A549 (cell line): ENCODE data around the gene FBXW2. TPM values are rescaled to one million over a fixed set of nuclear protein-coding genes. Genes with fewer than 3 reads are reported as not detected.

Experiments
- ATAC-seq, 2 experiments: fragments of 200-7000 bp in 1 of 2; fragments of >200 bp in 1 of 2; cut with Nextera tagmentation in 1 of 2; cut with Tn5 transposase in 1 of 2; 3 replicates each; pipeline versions ENCODE4 v1.8.0 to v1.9.1; 2018 to 2020; ENCODE audit warnings: mild to moderate bottlenecking in 1 of 2, moderate library complexity in 1 of 2
- CTCF ChIA-PET: fragments of 300-600 bp; sonication (Branson Sonifier 250); formaldehyde crosslinking; extraction: SDS; loops from one replicate; lab custom pipeline; 2021; ENCODE audit warnings: antibody characterized with exemption, inconsistent platforms; lab: Yijun Ruan, JAX
- POLR2A ChIA-PET: fragments of 350-600 bp; formaldehyde crosslinking; extraction: SDS; loops from one replicate; lab custom pipeline; 2021; ENCODE audit warnings: antibody characterized with exemption, inconsistent platforms; lab: Yijun Ruan, JAX
- DNase-seq, 2 experiments: peaks; one replicate each; pipeline versions ENCODE4 v3.0.0 to v3.0.0-alpha.2; 2011 to 2016; ENCODE audit warnings: low read depth in 1 of 2, low spot score in 1 of 2
- FAIRE-seq: peaks from 2 replicates; lab custom pipeline; 2011; peaks lifted over from hg19 to GRCh38; lab: Jason Lieb, UNC
- H3K27ac ChIP-seq, 2 experiments: fragments of >200 bp; sonication (Bioruptor Twin); formaldehyde crosslinking; 3 replicates each; pipeline ENCODE4 v1.5.1; 2016 to 2017
- H3K4me1 ChIP-seq: fragments of >200 bp; sonication (Bioruptor Twin); formaldehyde crosslinking; 3 replicates; pipeline ENCODE4 v1.6.1; 2016
- H3K4me2 ChIP-seq: fragments of >200 bp; sonication (Bioruptor Twin); formaldehyde crosslinking; 3 replicates; pipeline ENCODE4 v1.6.1; 2016
- H3K4me3 ChIP-seq: fragments of >200 bp; sonication (Bioruptor Twin); formaldehyde crosslinking; 3 replicates; pipeline ENCODE4 v1.5.1; 2016
- H3K9me3 ChIP-seq: fragments of >200 bp; sonication (Bioruptor Twin); formaldehyde crosslinking; 3 replicates; pipeline ENCODE4 v1.6.1; 2016
- BHLHE40 ChIP-seq: IDR thresholded peaks from 2 replicates; pipeline ENCODE4 v1.6.1; 2012; ENCODE audit warnings: low read depth, low read length, inconsistent platforms
- CBX8 ChIP-seq: fragments of 200-600 bp; sonication (generic); IDR thresholded peaks from 2 replicates; pipeline ENCODE4 v1.6.1; 2016
- EHF ChIP-seq: fragments of 250-450 bp; sonication (Bioruptor Pico); IDR thresholded peaks from 2 replicates; pipeline ENCODE4 v1.5.0; 2020; ENCODE audit warnings: mild to moderate bottlenecking
- ESRRA ChIP-seq: fragments of 150-350 bp; IDR thresholded peaks from 2 replicates; pipeline ENCODE4 v1.6.1; 2014; ENCODE audit warnings: mild to moderate bottlenecking, low read length, borderline replicate concordance
- FOSL2 ChIP-seq, 2 experiments: fragments of 450-650 bp in 1 of 2; fragments of >200 bp in 1 of 2; sonication (Bioruptor Twin) in 1 of 2; formaldehyde crosslinking; IDR thresholded peaks; 2 replicates each; pipeline versions ENCODE4 v1.5.0 to v1.6.1; 2016 to 2020; ENCODE audit warnings: mild to moderate bottlenecking in 1 of 2, moderate library complexity in 1 of 2
- HDAC2 ChIP-seq: fragments of 200-600 bp; sonication (generic); IDR thresholded peaks from 2 replicates; pipeline ENCODE4 v1.6.1; 2016
- HES2 ChIP-seq: fragments of >200 bp; sonication (Bioruptor Twin); formaldehyde crosslinking; IDR thresholded peaks from 2 replicates; pipeline ENCODE4 v1.6.1; 2016
- HEYL ChIP-seq: fragments of 250-450 bp; sonication (Bioruptor Pico); IDR thresholded peaks from 2 replicates; pipeline ENCODE4 v1.8.0; 2021; ENCODE audit warnings: mild to moderate bottlenecking, moderate library complexity
- HMGXB4 ChIP-seq: fragments of 250-450 bp; sonication (Bioruptor Pico); IDR thresholded peaks from 2 replicates; pipeline ENCODE4 v1.5.0; 2021; ENCODE audit warnings: mild to moderate bottlenecking, moderate library complexity, borderline replicate concordance
- HOXA7 ChIP-seq: fragments of 250-450 bp; sonication (Bioruptor Pico); IDR thresholded peaks from 2 replicates; pipeline ENCODE4 v1.5.0; 2020; ENCODE audit warnings: mild to moderate bottlenecking, moderate library complexity
- JUNB ChIP-seq: fragments of >200 bp; sonication (Bioruptor Twin); formaldehyde crosslinking; IDR thresholded peaks from 2 replicates; pipeline ENCODE4 v1.6.1; 2016
- NFE2L2 ChIP-seq: fragments of 150-350 bp; conservative IDR thresholded peaks from 2 replicates; pipeline ENCODE4 v1.6.1; 2014; ENCODE audit warnings: low read length
- NPAS2 ChIP-seq: fragments of 250-450 bp; sonication (Bioruptor Pico); IDR thresholded peaks from 2 replicates; pipeline ENCODE4 v1.8.0; 2022; ENCODE audit warnings: mild to moderate bottlenecking, moderate library complexity, borderline replicate concordance
- NR3C1 ChIP-seq: fragments of >200 bp; sonication (Bioruptor Twin); formaldehyde crosslinking; IDR thresholded peaks from 3 replicates; pipeline ENCODE4 v1.6.1; 2017
- PHF8 ChIP-seq: fragments of 200-600 bp; sonication (generic); IDR thresholded peaks from 2 replicates; pipeline ENCODE4 v1.6.1; 2016; ENCODE audit warnings: low read depth, mild to moderate bottlenecking, antibody characterized with exemption, moderate library complexity, borderline replicate concordance
- POLR2AphosphoS2 ChIP-seq: conservative IDR thresholded peaks from 2 replicates; pipeline ENCODE4 v1.6.1; 2012; ENCODE audit warnings: low read length, improper control_type of control experiment, inconsistent platforms
- RAD21 ChIP-seq, 2 experiments: fragments of >200 bp in 1 of 2; sonication (Bioruptor Twin) in 1 of 2; formaldehyde crosslinking in 1 of 2; IDR thresholded peaks in 1 of 2; conservative IDR thresholded peaks in 1 of 2; 2 replicates in 1 of 2; 3 replicates in 1 of 2; pipeline ENCODE4 v1.6.1; 2012 to 2018; ENCODE audit warnings: inconsistent platforms in 1 of 2
- RFX5 ChIP-seq: fragments of 450-650 bp; IDR thresholded peaks from 2 replicates; pipeline ENCODE4 v1.7.1; 2014; ENCODE audit warnings: antibody characterized with exemption, mild to moderate bottlenecking, moderate library complexity
- TP53 ChIP-seq: fragments of 250-450 bp; sonication (Bioruptor Pico); IDR thresholded peaks from 2 replicates; pipeline ENCODE4 v1.5.0; 2021; ENCODE audit warnings: mild to moderate bottlenecking, moderate library complexity
- ZFP36 ChIP-seq: fragments of 450-650 bp; IDR thresholded peaks from 2 replicates; pipeline ENCODE4 v1.6.1; 2014; ENCODE audit warnings: borderline replicate concordance; ENCODE audit not compliant: partially characterized antibody
- WGBS: methylation state at CpG from one replicate; pipeline ENCODE4 v1.1.6; 2017; ENCODE audit errors: missing lambda C conversion rate; 5-methylcytosine and 5-hydroxymethylcytosine counted together
- polyA plus RNA-seq, 4 experiments: library from polyadenylated mRNA; depleted of rRNA in 3 of 4; stranded (reverse); fragments of >200 nt; fragmentation: RNase III in 1 of 4; extraction: RNeasy Plus Mini Kit Qiagen cat#74134 plus additional on column Dnase treatment in 1 of 4; gene quantifications; 2 replicates in 3 of 4; 3 replicates in 1 of 4; pipeline ENCODE4 v1.2.3, GENCODE V29; 2011 to 2017
- TF ChIP-seq, protein P1 (sequence below): IDR thresholded peaks from 2 replicates; pipeline ENCODE4 v1.6.1; 2012
- TF ChIP-seq, protein P2 (sequence below): fragments of >200 bp; sonication (Bioruptor Twin); formaldehyde crosslinking; IDR thresholded peaks from 3 replicates; pipeline ENCODE4 v1.5.1; 2016

Gene FBXW2
- polyA plus RNA-seq, 2 of the 4 experiments (the other 2 are of a cell fraction) = 28.8 to 60.0 TPM

GRCh38 chr9:120839146-120839545 is 45.9 kb upstream of the FBXW2 start (continued):
- no peak for TF ChIP-seq BHLHE40
- TF ChIP-seq NPAS2 (CRISPR knock-in tag) = no peak

GRCh38 chr9:120837921-120838320 is 44.7 kb upstream of the FBXW2 start:
- CTCF ChIA-PET = interaction anchor here (0.8 kb wide), 1 partner anchor 99 kb away, joined by 3 read pairs; no protein-coding TSS in a partner anchor
- WGBS = 92% methylated on average over 3 of the region's 3 CpGs
- Histone ChIP-seq H3K4me3 (no peak overlapping the region), H3K27ac (no peak overlapping the region), H3K4me2 (no peak overlapping the region), H3K4me1 (peaks cover 7% of the 10 kb centered on the region; the same call in 1 of the 3 replicates), H3K9me3 (no peaks in the 10 kb centered on the region)
- FAIRE-seq = no peak
- TF ChIP-seq NR3C1 (no peak), HOXA7 (no peak)
- POLR2A ChIA-PET = interaction anchor here (1.4 kb wide), 1 partner anchor 45 kb away, joined by 4 read pairs; the partner anchor contains the start of gene FBXW2
- DNase-seq = no peak
- no peak for ATAC-seq

GRCh38 chr9:120833325-120833724 is 40.1 kb upstream of the FBXW2 start:
- no peaks in the 10 kb centered on the region for H3K4me1 ChIP-seq
- ChIA-PET CTCF (interaction anchor here (1.0 to 1.4 kb wide), 3 partner anchors 12 to 221 kb away, joined by 3 to 4 read pairs (median 4); no protein-coding TSS in a partner anchor), POLR2A (interaction anchor here (1.2 kb wide), 1 partner anchor 40 kb away, joined by 4 read pairs; the partner anchor contains the start of gene FBXW2)
- no peak overlapping the region for H3K4me3 ChIP-seq
- 96% methylated on average over 7 of the region's 7 CpGs for WGBS
- FAIRE-seq = no peak
- no peaks in the 10 kb centered on the region for H3K9me3 ChIP-seq
- no peak for DNase-seq
- no peak overlapping the region for H3K27ac ChIP-seq
- no peak for ATAC-seq
- H3K4me2 ChIP-seq = no peak overlapping the region
- TF ChIP-seq HDAC2 (no peak), HEYL (CRISPR knock-in tag) (no peak), EHF (CRISPR knock-in tag) (no peak), CBX8 (no peak), ESRRA (no peak), TP53 (CRISPR knock-in tag) (no peak), HES2 (no peak), NFE2L2 (no peak), HMGXB4 (CRISPR knock-in tag) (no peak), POLR2AphosphoS2 (no peak), RAD21 (conservative IDR thresholded peaks at IDR 0.05 in 1 of 2, IDR thresholded peaks at IDR 0.05 in 1 of 2) (no peak), PHF8 (no peak), ZFP36 (no peak), FOSL2 (IDR thresholded peaks at IDR 0.05) (no peak), FOSL2 (CRISPR knock-in tag; IDR thresholded peaks at IDR 0.05) (no peak), RFX5 (no peak), JUNB (no peak)
- TF ChIP-seq, protein P1, sequence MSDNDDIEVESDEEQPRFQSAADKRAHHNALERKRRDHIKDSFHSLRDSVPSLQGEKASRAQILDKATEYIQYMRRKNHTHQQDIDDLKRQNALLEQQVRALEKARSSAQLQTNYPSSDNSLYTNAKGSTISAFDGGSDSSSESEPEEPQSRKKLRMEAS = no peak
- TF ChIP-seq, protein P2, sequence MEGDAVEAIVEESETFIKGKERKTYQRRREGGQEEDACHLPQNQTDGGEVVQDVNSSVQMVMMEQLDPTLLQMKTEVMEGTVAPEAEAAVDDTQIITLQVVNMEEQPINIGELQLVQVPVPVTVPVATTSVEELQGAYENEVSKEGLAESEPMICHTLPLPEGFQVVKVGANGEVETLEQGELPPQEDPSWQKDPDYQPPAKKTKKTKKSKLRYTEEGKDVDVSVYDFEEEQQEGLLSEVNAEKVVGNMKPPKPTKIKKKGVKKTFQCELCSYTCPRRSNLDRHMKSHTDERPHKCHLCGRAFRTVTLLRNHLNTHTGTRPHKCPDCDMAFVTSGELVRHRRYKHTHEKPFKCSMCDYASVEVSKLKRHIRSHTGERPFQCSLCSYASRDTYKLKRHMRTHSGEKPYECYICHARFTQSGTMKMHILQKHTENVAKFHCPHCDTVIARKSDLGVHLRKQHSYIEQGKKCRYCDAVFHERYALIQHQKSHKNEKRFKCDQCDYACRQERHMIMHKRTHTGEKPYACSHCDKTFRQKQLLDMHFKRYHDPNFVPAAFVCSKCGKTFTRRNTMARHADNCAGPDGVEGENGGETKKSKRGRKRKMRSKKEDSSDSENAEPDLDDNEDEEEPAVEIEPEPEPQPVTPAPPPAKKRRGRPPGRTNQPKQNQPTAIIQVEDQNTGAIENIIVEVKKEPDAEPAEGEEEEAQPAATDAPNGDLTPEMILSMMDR = no peak
